Epithelial cell of proximal tubule (primary cell): ENCODE data around the gene DVL3. TPM values are rescaled to one million over a fixed set of nuclear protein-coding genes. Genes with fewer than 3 reads are reported as not detected.
A peak's percentile ranks its signal among the peaks of the same experiment; 100 is the strongest.

Experiments
- DNase-seq: peaks from one replicate; pipeline ENCODE4 v3.0.0-alpha.2; 2011; ENCODE audit warnings: low read depth
- H3K4me3 ChIP-seq: 2 replicates; pipeline ENCODE4 v1.5.1; 2011; ENCODE audit warnings: low read depth, mild to moderate bottlenecking, low read length
- CTCF ChIP-seq: conservative IDR thresholded peaks from 2 replicates; pipeline ENCODE4 v1.5.1; 2012; ENCODE audit warnings: low read depth, mild to moderate bottlenecking, low read length
- total RNA-seq: library from RNA; depleted of rRNA; stranded (reverse); fragments of >200 nt; gene quantifications from 2 replicates; pipeline ENCODE4 v1.2.3, GENCODE V29; 2015

DVL3 gene
- total RNA-seq, 1 donor from 2014 or later = 38.2 TPM

- no peak for TF ChIP-seq CTCF
- no peak overlapping the region for H3K4me3 ChIP-seq
- DNase-seq = no peak
Measured at GRCh38 chr3:184181596-184181995, 26.4 kb downstream of the DVL3 start.

DNA sequence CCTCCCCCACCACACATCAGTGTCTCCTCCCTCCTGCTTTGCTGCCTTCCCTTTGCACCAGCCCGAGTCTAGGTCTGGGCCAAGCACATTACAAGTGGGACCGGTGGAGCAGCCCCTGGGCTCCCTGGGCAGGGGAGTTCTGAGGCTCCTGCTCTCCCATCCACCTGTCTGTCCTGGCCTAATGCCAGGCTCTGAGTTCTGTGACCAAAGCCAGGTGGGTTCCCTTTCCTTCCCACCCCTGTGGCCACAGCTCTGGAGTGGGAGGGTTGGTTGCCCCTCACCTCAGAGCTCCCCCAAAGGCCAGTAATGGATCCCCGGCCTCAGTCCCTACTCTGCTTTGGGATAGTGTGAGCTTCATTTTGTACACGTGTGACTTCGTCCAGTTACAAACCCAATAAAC lies 28.5 kb downstream of the DVL3 start:
- H3K4me3 ChIP-seq = no peak overlapping the region
- DNase-seq = no peak

DNA sequence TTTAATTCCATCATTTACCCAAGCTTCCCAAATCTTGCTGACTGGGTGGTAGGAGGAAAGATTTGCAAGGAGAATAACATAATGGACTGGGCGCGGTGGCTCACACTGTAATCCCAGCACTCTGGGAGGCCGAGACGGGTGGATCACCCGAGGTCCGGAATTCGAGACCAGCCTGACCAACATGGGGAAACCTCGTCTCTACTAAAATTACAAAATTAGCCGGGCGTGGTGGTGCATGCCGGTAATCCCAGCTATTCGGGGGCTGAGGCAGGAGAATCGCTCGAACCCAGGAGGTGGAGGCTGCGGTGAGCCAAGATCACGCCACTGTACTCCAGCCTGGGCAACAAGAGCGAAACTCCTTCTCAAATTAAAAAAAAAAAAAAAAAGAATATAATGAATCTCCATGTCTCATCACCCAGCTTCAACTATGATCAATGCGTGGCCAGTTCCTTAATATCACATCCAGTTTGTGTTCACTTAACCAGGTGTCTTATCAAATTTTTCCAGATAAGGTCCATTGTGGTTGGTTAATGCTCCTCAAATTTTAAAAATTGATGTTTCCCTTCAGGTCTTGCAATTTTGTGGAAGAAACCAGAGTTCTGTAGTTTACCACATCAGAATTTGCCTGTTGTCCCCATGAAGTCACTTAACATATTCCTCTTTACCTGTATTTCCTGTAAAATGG lies 29.5 kb downstream of the DVL3 start:
- no peak for TF ChIP-seq CTCF
- DNase-seq = no peak
- H3K4me3 ChIP-seq = no peak overlapping the region

More for the DNA sequence above, 28.5 kb downstream of the DVL3 start:
- TF ChIP-seq CTCF = no peak

GRCh38 chr3:184185461-184186183 lies 30.4 kb downstream of the DVL3 start:
- peak overlapping the region; percentile 89 for H3K4me3 ChIP-seq
- peak; percentile 72 for DNase-seq
- TF ChIP-seq CTCF = no peak

GRCh38 chr3:184186184-184186901 lies 31.2 kb downstream of the DVL3 start, which contains the start of gene ABCF3:
TSS of gene ABCF3 (plus strand) at chr3:184186199. CDS start at chr3:184186208, 9 bp downstream.
- TF ChIP-seq CTCF = no peak
- DNase-seq = no peak

GRCh38 chr3:184186902-184187207 lies 31.7 kb downstream of the DVL3 start:
- DNase-seq = no peak
- H3K4me3 ChIP-seq = peak overlapping the region; percentile 89
- TF ChIP-seq CTCF = no peak

More at GRCh38 chr3:184186184-184186901, 31.2 kb downstream of the DVL3 start, which contains the start of gene ABCF3:
- H3K4me3 ChIP-seq = peak within 1 kb of the TSS; percentile 89
